ENCODE data around the gene MGAT3.
A peak's percentile ranks its signal among the peaks of the same experiment; 100 is the strongest.
"Not testable (repeated sequence)": the region's sequence is repeated elsewhere in the genome, so short reads cannot be mapped to it uniquely, and the experiment has no call there.

Gene MGAT3

DNA sequence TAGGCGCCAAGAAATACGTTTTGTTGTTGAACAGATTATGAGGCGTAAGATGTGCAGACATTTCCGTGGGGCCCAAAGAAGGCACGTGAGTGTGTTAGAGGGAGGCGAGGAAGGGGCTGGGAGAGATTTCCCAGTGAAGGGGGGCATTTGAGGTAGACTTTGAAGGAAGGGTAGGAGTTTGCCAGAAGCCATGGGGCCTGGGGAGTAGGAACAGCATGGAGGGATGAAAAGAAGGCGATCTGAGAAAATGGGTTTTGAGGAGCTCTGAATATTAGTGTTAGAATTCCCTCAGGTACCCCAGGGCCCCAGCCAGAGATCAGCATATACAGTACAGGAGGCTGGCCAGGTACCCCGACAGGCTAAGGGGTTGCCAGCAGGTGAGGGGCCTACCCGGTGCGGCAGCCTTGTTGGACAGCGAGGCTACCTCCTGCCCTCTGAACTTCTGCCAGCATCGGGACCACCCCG, 44.9 kb downstream of the MGAT3 start:
- TF ChIP-seq, protein P1, sequence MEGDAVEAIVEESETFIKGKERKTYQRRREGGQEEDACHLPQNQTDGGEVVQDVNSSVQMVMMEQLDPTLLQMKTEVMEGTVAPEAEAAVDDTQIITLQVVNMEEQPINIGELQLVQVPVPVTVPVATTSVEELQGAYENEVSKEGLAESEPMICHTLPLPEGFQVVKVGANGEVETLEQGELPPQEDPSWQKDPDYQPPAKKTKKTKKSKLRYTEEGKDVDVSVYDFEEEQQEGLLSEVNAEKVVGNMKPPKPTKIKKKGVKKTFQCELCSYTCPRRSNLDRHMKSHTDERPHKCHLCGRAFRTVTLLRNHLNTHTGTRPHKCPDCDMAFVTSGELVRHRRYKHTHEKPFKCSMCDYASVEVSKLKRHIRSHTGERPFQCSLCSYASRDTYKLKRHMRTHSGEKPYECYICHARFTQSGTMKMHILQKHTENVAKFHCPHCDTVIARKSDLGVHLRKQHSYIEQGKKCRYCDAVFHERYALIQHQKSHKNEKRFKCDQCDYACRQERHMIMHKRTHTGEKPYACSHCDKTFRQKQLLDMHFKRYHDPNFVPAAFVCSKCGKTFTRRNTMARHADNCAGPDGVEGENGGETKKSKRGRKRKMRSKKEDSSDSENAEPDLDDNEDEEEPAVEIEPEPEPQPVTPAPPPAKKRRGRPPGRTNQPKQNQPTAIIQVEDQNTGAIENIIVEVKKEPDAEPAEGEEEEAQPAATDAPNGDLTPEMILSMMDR (IDR thresholded peaks at IDR 0.05; ENCODE audit: control extremely low read depth, extremely low read depth, low read depth, missing control alignments): no peak
- ChIA-PET CTCF (interaction anchor here (0.6 to 7.0 kb wide), 12 partner anchors 8 to 523 kb away, joined by 3 to 67 read pairs (median 4); partner anchors contain the start of genes ATF4 and RPL3), POLR2A (interaction anchor here (0.6 to 2.4 kb wide), 5 partner anchors 19 to 185 kb away, joined by 3 to 16 read pairs (median 4); partner anchors contain the start of genes ATF4 and RPL3)
- no peak for DNase-seq (ENCODE audit: extremely low spot score)

- POLR2A ChIA-PET: interaction anchor here (0.6 to 2.4 kb wide), 6 partner anchors 18 to 610 kb away, joined by 3 to 16 read pairs (median 4); partner anchors contain the start of genes ATF4 and RPL3
- TF ChIP-seq, protein P1 (IDR thresholded peaks at IDR 0.05; ENCODE audit: control extremely low read depth, extremely low read depth, low read depth, missing control alignments): no peak
- peak; percentile 98 for DNase-seq (ENCODE audit: extremely low spot score)
- CTCF ChIA-PET: interaction anchor here (0.6 to 7.0 kb wide), 9 partner anchors 8 to 522 kb away, joined by 3 to 67 read pairs (median 5); partner anchors contain the start of genes ATF4 and RPL3
Observed at GRCh38 chr22:39502109-39502788, 45.4 kb downstream of the MGAT3 start, which contains the start of gene MIEF1. Gene MIEF1, plus strand, starts transcription at chr22:39502290. Its CDS starts 9,005 bp downstream, at chr22:39511295.

GRCh38 chr22:39502789-39503409, 46.1 kb downstream of the MGAT3 start:
- CTCF ChIA-PET: interaction anchor here (1.2 to 7.0 kb wide), 5 partner anchors 12 to 521 kb away, joined by 3 to 67 read pairs (median 7); partner anchors contain the start of genes ATF4 and RPL3
- DNase-seq (ENCODE audit: extremely low spot score): no peak
- POLR2A ChIA-PET: interaction anchor here (0.6 to 2.4 kb wide), 3 partner anchors 17 to 609 kb away, joined by 3 to 16 read pairs (median 7); partner anchors contain the start of genes ATF4 and RPL3
- TF ChIP-seq, protein P1 (IDR thresholded peaks at IDR 0.05; ENCODE audit: control extremely low read depth, extremely low read depth, low read depth, missing control alignments): no peak

- TF ChIP-seq, protein P1 (IDR thresholded peaks at IDR 0.05; ENCODE audit: control extremely low read depth, extremely low read depth, low read depth, missing control alignments): no peak
- CTCF ChIA-PET: interaction anchor here (1.2 to 7.0 kb wide), 4 partner anchors 11 to 25 kb away, joined by 5 to 67 read pairs (median 8); partner anchors contain the start of gene ATF4
- no peak for DNase-seq (ENCODE audit: extremely low spot score)
- POLR2A ChIA-PET: interaction anchor here (2.4 kb wide), 1 partner anchor 17 kb away, joined by 16 read pairs; the partner anchor contains the start of gene ATF4
Observed at GRCh38 chr22:39503630-39504029, 46.8 kb downstream of the MGAT3 start.

GRCh38 chr22:39504071-39504470, 47.3 kb downstream of the MGAT3 start:
- ChIA-PET CTCF (interaction anchor here (1.2 to 7.0 kb wide), 5 partner anchors 10 to 25 kb away, joined by 5 to 67 read pairs (median 6); partner anchors contain the start of gene ATF4), POLR2A (no interaction called here)
- DNase-seq (ENCODE audit: extremely low spot score): no peak
- TF ChIP-seq, protein P1 (IDR thresholded peaks at IDR 0.05; ENCODE audit: control extremely low read depth, extremely low read depth, low read depth, missing control alignments): no peak

GRCh38 chr22:39507021-39507420, 50.2 kb downstream of the MGAT3 start:
- CTCF ChIA-PET: interaction anchor here (1.0 to 12.6 kb wide), 3 partner anchors 11 to 164 kb away, joined by 4 to 166 read pairs (median 4); no protein-coding TSS in a partner anchor
- POLR2A ChIA-PET; DNase-seq (ENCODE audit: extremely low spot score): not testable (repeated sequence)
